Adipocyte (in vitro differentiated cells): ENCODE data around the gene DBNDD2.

ENCODE experiments used
- DNase-seq: peaks from one replicate; pipeline ENCODE4 v3.0.0-alpha.2; 2015; ENCODE audit warnings: low read depth
- H3K27me3 ChIP-seq: replicated peaks from 2 replicates; pipeline ENCODE4 v1.7.0; 2013; ENCODE audit warnings: mild to moderate bottlenecking, low read length, moderate library complexity; ENCODE audit not compliant: control insufficient read depth, insufficient read depth
- H3K36me3 ChIP-seq: 2 replicates; pipeline ENCODE4 v1.7.0; 2013; ENCODE audit warnings: low read length, mild to moderate bottlenecking, moderate library complexity; ENCODE audit not compliant: control insufficient read depth, insufficient read depth, severe bottlenecking
- H3K4me1 ChIP-seq: 2 replicates; pipeline ENCODE4 v1.7.0; 2013; ENCODE audit warnings: mild to moderate bottlenecking, low read length, moderate library complexity; ENCODE audit not compliant: control insufficient read depth, insufficient read depth
- H3K4me3 ChIP-seq: 2 replicates; pipeline ENCODE4 v1.7.0; 2013; ENCODE audit warnings: mild to moderate bottlenecking, low read length, moderate library complexity
- H3K9ac ChIP-seq: 2 replicates; pipeline ENCODE4 v1.7.0; 2013; ENCODE audit warnings: mild to moderate bottlenecking, low read length, moderate library complexity
- H3K9me3 ChIP-seq: 2 replicates; pipeline ENCODE4 v1.7.0; 2013; ENCODE audit warnings: mild to moderate bottlenecking, low read length, moderate library complexity; ENCODE audit not compliant: control insufficient read depth

Gene DBNDD2

DNA sequence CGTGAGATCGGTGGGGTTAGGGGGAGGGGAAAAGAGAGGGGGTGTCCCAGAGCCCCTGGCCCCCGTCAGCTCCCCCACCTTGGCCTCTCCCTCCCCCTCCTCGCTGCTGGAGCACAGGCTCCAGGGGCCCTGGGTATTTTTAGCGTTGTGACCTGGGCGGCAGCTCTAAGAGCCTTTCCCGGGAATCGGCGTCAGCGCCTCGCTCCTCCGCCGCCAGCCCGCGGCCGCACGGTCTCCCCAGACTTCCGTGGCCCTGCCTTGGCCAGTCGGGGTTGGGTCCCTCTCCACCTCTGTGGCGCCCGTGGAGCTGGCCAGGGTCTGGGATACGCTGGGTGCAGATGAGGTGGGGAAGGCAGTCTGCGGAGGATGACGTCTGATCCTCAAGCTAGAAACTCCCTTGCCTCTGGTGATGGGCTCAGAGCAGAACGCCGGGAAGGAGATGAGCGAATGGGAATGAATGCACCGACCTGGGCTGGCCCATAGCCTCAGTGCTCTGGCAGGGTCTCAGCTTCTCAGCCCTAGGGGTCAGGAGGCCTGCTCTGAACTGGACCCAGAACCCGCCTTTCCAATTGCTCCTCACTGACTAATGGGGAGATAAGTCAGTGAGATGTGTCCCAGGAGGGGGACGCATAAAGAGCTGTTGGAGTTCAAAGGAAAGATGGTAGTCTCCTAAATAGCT is 883 bp upstream of the DBNDD2 start:
- H3K36me3 ChIP-seq: no peaks in the 10 kb centered on the region
- peak overlapping the region; percentile 85 for H3K4me3 ChIP-seq
- no peaks in the 10 kb centered on the region for H3K27me3 ChIP-seq
- no peaks in the 10 kb centered on the region for H3K9me3 ChIP-seq
- H3K9ac ChIP-seq: peak overlapping the region; percentile 73
- DNase-seq: peak; percentile 50
- no peaks in the 10 kb centered on the region for H3K4me1 ChIP-seq

DNA sequence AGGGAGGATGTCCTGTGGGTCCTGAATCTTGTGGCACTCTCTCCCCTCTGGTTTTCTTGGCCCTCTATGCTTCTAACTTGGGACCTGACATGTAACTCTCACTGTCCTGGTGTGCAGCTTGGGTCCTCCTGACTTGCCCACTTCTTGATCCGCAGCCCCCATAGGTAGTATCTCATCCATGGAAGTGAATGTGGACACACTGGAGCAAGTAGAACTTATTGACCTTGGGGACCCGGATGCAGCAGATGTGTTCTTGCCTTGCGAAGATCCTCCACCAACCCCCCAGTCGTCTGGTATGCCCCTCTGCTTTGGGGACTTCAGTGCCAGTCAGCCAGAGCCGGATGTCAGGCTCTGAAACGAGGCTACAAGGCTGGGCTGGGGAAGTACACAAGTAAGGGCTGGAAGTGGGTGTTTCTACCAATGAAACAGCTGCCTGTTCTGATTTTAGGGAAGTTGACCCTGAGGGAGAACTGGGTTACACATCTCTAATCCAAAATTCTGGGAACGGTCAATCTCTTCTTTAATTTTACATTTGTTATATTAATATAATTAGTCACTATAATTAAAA is 641 bp downstream of the DBNDD2 start:
- Histone ChIP-seq H3K36me3 (no peaks in the 10 kb centered on the region), H3K4me3 (no peak overlapping the region), H3K9me3 (no peaks in the 10 kb centered on the region), H3K9ac (no peak overlapping the region), H3K27me3 (no peaks in the 10 kb centered on the region), H3K4me1 (no peaks in the 10 kb centered on the region)
- no peak for DNase-seq

DNA sequence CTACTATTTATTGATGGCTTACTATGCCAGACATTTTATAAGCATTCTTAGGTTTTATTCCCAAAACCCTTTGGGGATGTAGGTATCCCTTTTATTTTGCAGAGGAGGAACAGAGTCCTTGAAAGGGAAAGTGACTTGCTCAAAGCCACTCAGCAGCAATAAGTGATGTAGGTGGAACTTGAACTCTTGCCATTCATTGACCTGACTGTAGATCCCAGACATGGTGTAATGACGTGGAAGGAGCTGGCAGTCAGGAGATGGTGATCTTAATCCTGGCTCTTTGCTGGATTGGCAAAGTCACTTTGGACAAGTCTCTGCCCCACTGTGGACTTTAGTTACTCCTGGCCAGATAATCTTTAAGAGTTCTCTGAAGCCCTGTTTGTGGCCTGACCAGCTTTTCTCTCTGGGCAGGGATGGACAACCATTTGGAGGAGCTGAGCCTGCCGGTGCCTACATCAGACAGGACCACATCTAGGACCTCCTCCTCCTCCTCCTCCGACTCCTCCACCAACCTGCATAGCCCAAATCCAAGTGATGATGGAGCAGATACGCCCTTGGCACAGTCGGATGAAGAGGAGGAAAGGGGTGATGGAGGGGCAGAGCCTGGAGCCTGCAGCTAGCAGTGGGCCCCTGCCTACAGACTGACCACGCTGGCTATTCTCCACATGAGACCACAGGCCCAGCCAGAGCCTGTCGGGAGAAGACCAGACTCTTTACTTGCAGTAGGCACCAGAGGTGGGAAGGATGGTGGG is 1.6 kb downstream of the DBNDD2 start:
- no peak for DNase-seq
- Histone ChIP-seq H3K4me3 (no peak overlapping the region), H3K36me3 (no peaks in the 10 kb centered on the region), H3K9ac (no peak overlapping the region), H3K27me3 (no peaks in the 10 kb centered on the region), H3K9me3 (no peaks in the 10 kb centered on the region), H3K4me1 (no peaks in the 10 kb centered on the region)

DNA sequence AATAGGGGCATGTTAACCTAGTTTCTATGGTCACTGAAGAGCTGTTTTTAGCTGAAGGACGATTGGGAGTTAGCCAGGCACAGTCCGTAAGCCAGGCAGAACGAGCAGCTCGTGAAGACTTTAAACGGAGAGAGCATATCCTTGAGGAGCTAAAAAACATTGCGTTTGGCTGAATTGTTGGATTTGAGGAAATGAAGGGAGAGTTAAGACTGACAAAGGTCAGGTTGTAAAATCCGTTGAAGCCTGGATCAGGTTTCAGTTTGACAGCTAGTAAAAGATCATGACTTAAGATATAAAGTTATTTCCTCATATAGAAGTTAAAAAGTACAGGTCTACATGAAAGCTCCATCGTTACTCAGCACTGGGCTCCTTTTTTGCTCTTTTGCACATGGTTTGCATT is 2.8 kb downstream of the DBNDD2 start:
- Histone ChIP-seq H3K4me1 (no peaks in the 10 kb centered on the region), H3K9ac (no peak overlapping the region), H3K4me3 (no peak overlapping the region), H3K36me3 (no peaks in the 10 kb centered on the region), H3K9me3 (no peaks in the 10 kb centered on the region), H3K27me3 (no peaks in the 10 kb centered on the region)
- no peak for DNase-seq

DNA sequence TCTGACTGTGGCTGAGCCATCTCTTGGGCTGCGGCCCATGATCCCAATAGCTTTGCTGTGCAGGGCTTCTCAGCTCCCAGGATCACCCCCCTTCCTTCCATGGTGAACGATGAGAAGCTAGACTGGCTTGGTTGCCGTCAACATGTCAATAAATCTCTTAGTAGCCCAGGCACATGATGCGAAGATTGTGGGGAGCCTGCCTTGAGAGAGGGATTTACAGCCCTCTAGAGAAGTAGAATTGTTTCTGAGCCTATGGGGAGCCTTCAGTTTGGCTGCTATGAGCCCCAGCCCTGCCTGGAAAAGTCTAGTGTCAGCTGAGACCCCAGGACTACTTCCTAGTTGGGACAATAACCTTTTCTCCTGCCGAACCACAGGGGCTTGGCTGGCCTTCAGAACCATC is 4.6 kb downstream of the DBNDD2 start:
- Histone ChIP-seq H3K27me3 (no peaks in the 10 kb centered on the region), H3K9me3 (no peaks in the 10 kb centered on the region), H3K36me3 (no peaks in the 10 kb centered on the region), H3K4me1 (peaks cover 11% of the 10 kb centered on the region), H3K4me3 (no peak overlapping the region), H3K9ac (no peak overlapping the region)
- no peak for DNase-seq

DNA sequence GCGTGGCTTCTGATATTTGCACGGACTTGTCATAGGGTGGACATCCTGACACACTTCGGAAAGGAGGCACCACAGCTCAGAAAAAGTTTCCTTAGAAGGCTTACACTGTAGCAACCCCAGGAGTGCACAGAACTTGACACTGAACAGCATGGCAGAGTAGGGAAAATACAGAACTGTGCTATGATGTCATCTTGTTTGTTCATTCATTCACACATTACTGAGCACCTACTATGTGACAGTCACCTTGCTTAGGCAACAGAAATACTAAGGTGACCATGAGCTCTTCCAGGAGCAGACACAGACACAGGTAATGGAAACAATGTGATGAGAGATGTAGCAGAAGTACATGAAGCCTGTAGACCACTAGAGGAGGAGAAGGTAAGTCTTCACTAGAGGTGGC is 5.4 kb downstream of the DBNDD2 start:
- no peaks in the 10 kb centered on the region for H3K27me3 ChIP-seq
- peaks cover 11% of the 10 kb centered on the region for H3K4me1 ChIP-seq
- no peak overlapping the region for H3K4me3 ChIP-seq
- no peaks in the 10 kb centered on the region for H3K36me3 ChIP-seq
- H3K9ac ChIP-seq: no peak overlapping the region
- H3K9me3 ChIP-seq: no peaks in the 10 kb centered on the region
- no peak for DNase-seq

DNA sequence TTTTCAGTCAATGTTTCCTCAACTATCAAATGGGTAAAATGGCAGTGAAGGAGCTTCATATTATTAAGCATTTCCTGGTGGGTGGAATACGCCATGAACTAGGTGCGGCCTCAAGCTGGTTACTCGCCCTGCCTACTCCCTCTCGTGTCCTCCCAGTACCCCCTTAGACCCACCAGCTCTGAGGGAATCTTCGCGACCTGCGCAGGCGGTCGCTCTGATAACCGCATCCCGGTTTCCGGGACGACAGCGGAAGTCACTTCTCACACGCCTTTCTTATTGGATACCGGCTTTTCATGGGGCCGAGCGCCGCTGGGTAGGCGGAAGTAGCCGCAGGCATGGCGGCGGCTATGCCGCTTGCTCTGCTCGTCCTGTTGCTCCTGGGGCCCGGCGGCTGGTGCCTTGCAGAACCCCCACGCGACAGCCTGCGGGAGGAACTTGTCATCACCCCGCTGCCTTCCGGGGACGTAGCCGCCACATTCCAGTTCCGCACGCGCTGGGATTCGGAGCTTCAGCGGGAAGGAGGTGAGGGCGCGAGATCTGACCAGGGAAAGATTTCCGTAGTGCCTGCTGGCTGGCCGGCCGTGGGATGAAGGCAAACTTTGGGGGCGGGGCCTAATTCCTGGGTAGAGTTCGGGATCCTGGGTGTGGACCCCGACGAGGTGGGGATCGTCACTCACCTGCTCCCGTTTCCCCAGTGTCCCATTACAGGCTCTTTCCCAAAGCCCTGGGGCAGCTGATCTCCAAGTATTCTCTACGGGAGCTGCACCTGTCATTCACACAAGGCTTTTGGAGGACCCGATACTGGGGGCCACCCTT is 7.9 kb downstream of the DBNDD2 start, which contains the start of gene PIGT:
Gene PIGT (plus strand): TSS at position 320 of the 816 bp plus-strand sequence. CDS start 16 bp downstream, at position 336.
- peaks cover 24% of the 10 kb centered on the region for H3K4me1 ChIP-seq
- peak; percentile 93 for DNase-seq
- H3K27me3 ChIP-seq: no peaks in the 10 kb centered on the region
- H3K36me3 ChIP-seq: peaks cover 14% of the 10 kb centered on the region
- H3K9me3 ChIP-seq: no peaks in the 10 kb centered on the region
- peak within 1 kb of the TSS; percentile 96 for H3K9ac ChIP-seq
- H3K4me3 ChIP-seq: peak within 1 kb of the TSS; percentile 95

DNA sequence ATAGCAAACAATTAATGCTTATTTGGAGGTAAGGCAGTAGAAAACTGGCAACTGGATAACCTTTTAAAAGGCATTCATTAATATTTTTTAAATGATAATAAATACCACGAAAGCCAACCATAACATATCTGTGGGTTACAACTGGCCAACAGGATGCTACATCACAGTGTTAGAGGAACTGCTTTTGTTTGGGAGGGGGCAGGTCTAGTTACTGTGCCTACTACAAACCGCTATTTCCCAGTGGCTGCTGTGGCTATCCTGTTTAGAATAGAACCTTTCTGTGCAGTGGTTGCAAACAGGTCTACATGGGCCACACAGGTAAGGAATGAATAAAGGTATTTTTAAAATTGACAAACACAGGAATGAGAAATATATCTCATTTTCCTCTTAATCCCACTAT is 8.8 kb downstream of the DBNDD2 start:
- Histone ChIP-seq H3K9me3 (no peaks in the 10 kb centered on the region), H3K9ac (peak overlapping the region; percentile 96), H3K4me1 (peaks cover 24% of the 10 kb centered on the region), H3K36me3 (peaks cover 22% of the 10 kb centered on the region), H3K4me3 (peak overlapping the region; percentile 95), H3K27me3 (no peaks in the 10 kb centered on the region)
- DNase-seq: no peak

DNA sequence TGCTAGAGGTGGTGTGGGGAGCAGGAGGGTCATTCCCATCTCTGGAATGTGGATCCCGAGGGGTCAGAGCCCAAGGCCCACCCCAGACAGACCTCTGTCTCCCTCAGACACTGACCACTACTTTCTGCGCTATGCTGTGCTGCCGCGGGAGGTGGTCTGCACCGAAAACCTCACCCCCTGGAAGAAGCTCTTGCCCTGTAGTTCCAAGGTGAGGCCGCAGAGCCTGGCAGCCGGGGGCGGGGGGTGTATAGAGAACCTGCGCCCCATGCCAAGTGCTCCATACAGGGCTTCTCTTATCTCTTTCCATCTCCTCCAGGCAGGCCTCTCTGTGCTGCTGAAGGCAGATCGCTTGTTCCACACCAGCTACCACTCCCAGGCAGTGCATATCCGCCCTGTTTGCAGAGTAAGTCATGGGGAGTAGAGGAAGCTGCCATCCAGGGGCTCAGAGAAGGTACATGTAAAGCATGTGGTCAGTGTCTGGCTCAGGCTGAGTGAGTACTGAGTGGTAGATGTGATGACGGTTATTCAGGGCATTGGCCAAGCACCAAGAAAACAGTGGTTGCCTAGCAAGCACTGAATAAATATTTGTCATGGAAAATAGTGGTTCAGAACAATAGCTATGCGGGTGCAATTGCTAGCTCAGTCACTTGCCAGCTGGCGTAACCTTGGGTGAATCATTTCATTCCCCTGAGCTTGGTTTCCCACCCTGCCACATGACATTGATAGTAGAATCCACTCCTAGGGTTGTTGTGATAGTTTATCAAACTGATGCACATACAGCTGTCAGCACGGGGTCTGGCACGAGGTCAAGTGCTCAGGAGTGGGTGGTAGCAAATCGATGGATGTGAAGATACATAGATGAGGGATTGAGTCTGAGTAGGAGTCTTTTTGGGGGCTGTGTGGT is 11.4 kb downstream of the DBNDD2 start:
- peak; percentile 64 for DNase-seq
- Histone ChIP-seq H3K9ac (no peak overlapping the region), H3K36me3 (peaks cover 42% of the 10 kb centered on the region)

DNA sequence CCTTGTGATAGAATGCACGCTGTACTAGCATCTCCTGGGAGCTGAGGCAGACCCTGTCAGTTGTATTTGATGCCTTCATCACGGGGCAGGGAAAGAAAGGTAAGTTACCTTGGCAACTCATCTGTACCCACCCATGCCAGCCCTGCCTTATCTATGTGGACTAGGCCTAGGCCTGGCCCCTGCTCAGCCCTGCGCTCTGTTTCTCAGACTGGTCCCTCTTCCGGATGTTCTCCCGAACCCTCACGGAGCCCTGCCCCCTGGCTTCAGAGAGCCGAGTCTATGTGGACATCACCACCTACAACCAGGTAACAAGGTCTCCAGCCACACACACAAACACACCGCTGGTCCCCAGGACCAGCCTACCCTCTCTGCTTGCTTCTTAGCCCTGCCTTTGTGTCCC is 12.0 kb downstream of the DBNDD2 start:
- no peaks in the 10 kb centered on the region for H3K9me3 ChIP-seq
- H3K4me1 ChIP-seq: peaks cover 24% of the 10 kb centered on the region
- no peak overlapping the region for H3K4me3 ChIP-seq
- no peak overlapping the region for H3K9ac ChIP-seq
- peaks cover 47% of the 10 kb centered on the region for H3K36me3 ChIP-seq
- DNase-seq: no peak
- H3K27me3 ChIP-seq: no peaks in the 10 kb centered on the region

More for the DNA sequence above, 11.4 kb downstream of the DBNDD2 start:
- Histone ChIP-seq H3K4me1 (peaks cover 24% of the 10 kb centered on the region), H3K4me3 (no peak overlapping the region), H3K9me3 (no peaks in the 10 kb centered on the region), H3K27me3 (no peaks in the 10 kb centered on the region)
